Measurements from ENCODE around the gene DTD1. TPM values are rescaled to one million over a fixed set of nuclear protein-coding genes. Genes with fewer than 3 reads are reported as not detected.

DTD1 gene
- total RNA-seq, 1 donor from 2014 or later = 22.2 TPM

DNA sequence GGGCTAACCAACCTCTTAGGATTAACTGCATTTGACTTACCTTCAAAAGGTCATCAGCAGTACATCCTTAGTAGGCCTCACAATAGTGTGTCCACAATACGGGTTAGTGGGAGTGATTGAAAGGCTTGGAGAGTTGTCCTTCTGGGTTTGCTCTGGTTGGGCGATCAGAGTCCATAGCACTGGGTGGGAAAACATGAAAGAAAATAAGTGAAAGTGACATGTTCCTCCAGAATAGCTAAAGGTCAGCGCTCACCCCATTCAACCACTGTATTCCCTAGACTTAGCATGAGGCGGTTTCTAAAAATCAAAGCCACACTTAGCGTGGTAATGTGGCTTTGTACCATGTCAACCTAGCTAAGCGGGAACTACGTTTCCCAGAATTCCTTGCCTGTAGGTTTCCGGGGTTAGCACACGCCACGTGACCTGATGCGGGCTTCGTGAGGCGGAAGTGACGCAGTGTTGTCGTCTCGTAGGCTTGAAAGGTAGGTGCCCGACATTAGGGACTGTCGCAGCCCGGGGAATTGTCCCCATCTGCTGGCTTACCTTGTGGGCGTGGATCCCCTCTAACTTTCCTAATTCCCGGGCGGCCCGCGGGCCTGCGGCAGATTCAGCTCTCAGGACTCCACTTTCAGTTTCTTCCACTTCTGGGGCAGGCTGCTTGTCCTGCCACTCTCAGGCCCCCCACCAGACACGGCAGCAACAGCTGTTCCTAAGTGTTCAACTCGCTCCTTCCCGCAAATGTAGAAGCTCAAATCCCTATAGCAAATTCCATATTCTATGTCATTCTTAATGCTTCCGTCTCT is 206.0 kb downstream of the DTD1 start:
- TF ChIP-seq CTCF (IDR thresholded peaks at IDR 0.05) = peak; percentile 60
- H3K27me3 Mint-ChIP-seq (ENCODE audit: low read depth) = peaks cover 22% of the 10 kb centered on the region
- peak overlapping the region; percentile 95 for H3K27ac Mint-ChIP-seq (ENCODE audit: unreplicated experiment)
- DNase-seq (ENCODE audit: low spot score) = no peak
- H3K9me3 Mint-ChIP-seq (ENCODE audit: low read depth) = peaks cover 14% of the 10 kb centered on the region
- peak overlapping the region; percentile 91 for H3K4me3 Mint-ChIP-seq (ENCODE audit: unreplicated experiment)
- H3K4me1 Mint-ChIP-seq (ENCODE audit: low read depth) = peaks cover 10% of the 10 kb centered on the region
- H3K36me3 Mint-ChIP-seq (ENCODE audit: low read depth) = no peaks in the 10 kb centered on the region

- peaks cover 10% of the 10 kb centered on the region for H3K4me1 Mint-ChIP-seq (ENCODE audit: low read depth)
- peak overlapping the region; percentile 91 for H3K4me3 Mint-ChIP-seq (ENCODE audit: unreplicated experiment)
- peak overlapping the region; percentile 95 for H3K27ac Mint-ChIP-seq (ENCODE audit: unreplicated experiment)
- H3K36me3 Mint-ChIP-seq (ENCODE audit: low read depth) = no peaks in the 10 kb centered on the region
- no peak for TF ChIP-seq CTCF (IDR thresholded peaks at IDR 0.05)
- peaks cover 14% of the 10 kb centered on the region for H3K9me3 Mint-ChIP-seq (ENCODE audit: low read depth)
- H3K27me3 Mint-ChIP-seq (ENCODE audit: low read depth) = peaks cover 24% of the 10 kb centered on the region
- DNase-seq (ENCODE audit: low spot score) = no peak
These were observed 206.6 kb downstream of the DTD1 start for GRCh38 chr20:18794428-18794787.

- TF ChIP-seq CTCF (IDR thresholded peaks at IDR 0.05) = no peak
- Mint-ChIP-seq H3K4me1 (ENCODE audit: low read depth) (peaks cover 10% of the 10 kb centered on the region), H3K36me3 (ENCODE audit: low read depth) (no peaks in the 10 kb centered on the region), H3K9me3 (ENCODE audit: low read depth) (peaks cover 14% of the 10 kb centered on the region), H3K27me3 (ENCODE audit: low read depth) (peaks cover 18% of the 10 kb centered on the region), H3K27ac (ENCODE audit: unreplicated experiment) (no peak overlapping the region), H3K4me3 (ENCODE audit: unreplicated experiment) (peak overlapping the region; percentile 91)
- DNase-seq (ENCODE audit: low spot score) = no peak
These were observed 207.5 kb downstream of the DTD1 start for GRCh38 chr20:18795366-18795765.

DNA sequence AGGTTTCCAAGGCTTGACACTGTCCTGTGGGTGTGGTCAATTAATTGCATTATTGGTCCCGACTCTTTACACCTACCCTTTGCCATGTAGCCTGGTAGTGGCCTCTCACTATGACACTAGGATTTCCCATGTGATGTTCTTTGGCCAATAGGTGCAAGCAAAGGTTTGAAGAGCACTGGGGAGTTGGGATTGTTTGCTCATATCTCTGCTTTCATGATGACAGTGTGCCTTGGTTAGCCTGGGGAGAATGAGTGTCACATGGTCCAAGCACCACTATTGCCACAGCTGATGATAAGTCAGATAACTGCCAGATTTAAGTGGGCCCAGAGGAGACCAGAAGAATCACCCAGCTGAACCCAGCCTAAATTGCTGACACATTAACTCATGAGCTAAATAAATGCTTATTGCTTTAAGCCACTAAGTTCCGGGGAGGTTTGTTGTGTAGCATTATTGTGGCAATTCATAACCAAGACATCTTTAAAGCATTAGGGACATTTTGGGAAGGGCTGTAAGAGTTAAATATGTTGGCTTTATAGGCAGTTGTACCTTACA is 208.5 kb downstream of the DTD1 start:
- Mint-ChIP-seq H3K27ac (ENCODE audit: unreplicated experiment) (no peak overlapping the region), H3K27me3 (ENCODE audit: low read depth) (peaks cover 12% of the 10 kb centered on the region), H3K9me3 (ENCODE audit: low read depth) (peaks cover 14% of the 10 kb centered on the region), H3K4me1 (ENCODE audit: low read depth) (peaks cover 10% of the 10 kb centered on the region), H3K4me3 (ENCODE audit: unreplicated experiment) (no peak overlapping the region), H3K36me3 (ENCODE audit: low read depth) (no peaks in the 10 kb centered on the region)
- TF ChIP-seq CTCF (IDR thresholded peaks at IDR 0.05) = no peak
- DNase-seq (ENCODE audit: low spot score) = no peak

DNA sequence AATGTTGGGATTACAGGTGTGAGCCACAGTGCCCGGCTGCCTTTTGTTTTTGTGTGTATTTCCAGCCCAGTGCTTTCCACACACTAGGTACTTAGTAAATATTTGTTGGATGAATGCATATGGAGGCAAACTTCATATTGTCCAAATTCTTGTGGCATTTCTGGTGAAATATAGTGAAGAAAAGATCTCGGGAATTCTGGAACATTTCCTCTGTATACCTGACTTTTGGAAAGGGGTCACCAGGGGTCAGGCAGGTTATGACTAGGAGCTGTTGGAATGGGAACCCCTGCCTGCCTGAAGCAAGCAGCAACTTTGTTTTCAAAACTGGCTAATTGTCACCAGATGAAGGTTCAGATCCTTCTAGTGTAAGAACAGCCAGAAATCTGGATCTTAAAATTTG is 213.7 kb downstream of the DTD1 start:
- peaks cover 7% of the 10 kb centered on the region for H3K9me3 Mint-ChIP-seq (ENCODE audit: low read depth)
- no peak for DNase-seq (ENCODE audit: low spot score)
- no peaks in the 10 kb centered on the region for H3K36me3 Mint-ChIP-seq (ENCODE audit: low read depth)
- no peaks in the 10 kb centered on the region for H3K4me1 Mint-ChIP-seq (ENCODE audit: low read depth)
- H3K27ac Mint-ChIP-seq (ENCODE audit: unreplicated experiment) = no peak overlapping the region
- H3K4me3 Mint-ChIP-seq (ENCODE audit: unreplicated experiment) = no peak overlapping the region
- H3K27me3 Mint-ChIP-seq (ENCODE audit: low read depth) = peaks cover 4% of the 10 kb centered on the region
- no peak for TF ChIP-seq CTCF (IDR thresholded peaks at IDR 0.05)

Measured in chondrocyte (in vitro differentiated cells).